Astrocyte (in vitro differentiated cells and primary cell): ENCODE results near the gene DEFB125. TPM values are rescaled to one million over a fixed set of nuclear protein-coding genes. Genes with fewer than 3 reads are reported as not detected.
"Not testable (repeated sequence)": the region's sequence is repeated elsewhere in the genome, so short reads cannot be mapped to it uniquely, and the experiment has no call there.

Experiments
- DNase-seq: peaks from one replicate; pipeline ENCODE4 v3.0.0-alpha.2; 2010; ENCODE audit warnings: low read depth
- FAIRE-seq: peaks from 2 replicates; lab custom pipeline; 2011; peaks lifted over from hg19 to GRCh38; lab: Jason Lieb, UNC
- H2AFZ ChIP-seq: 2 replicates; pipeline ENCODE4 v1.6.0; 2012; ENCODE audit warnings: low read depth, low read length, inconsistent platforms
- H3K27ac ChIP-seq: 2 replicates; pipeline ENCODE4 v1.5.1; 2011; ENCODE audit warnings: low read depth, low read length, inconsistent platforms
- H3K27me3 ChIP-seq: 2 replicates; pipeline ENCODE4 v1.6.0; 2011; ENCODE audit warnings: low read length, inconsistent platforms; ENCODE audit not compliant: insufficient read depth
- H3K36me3 ChIP-seq: 2 replicates; pipeline ENCODE4 v1.5.1; 2011; ENCODE audit warnings: low read length, inconsistent platforms; ENCODE audit not compliant: insufficient read depth
- H3K4me1 ChIP-seq: 2 replicates; pipeline ENCODE4 v1.5.1; 2011; ENCODE audit warnings: low read length, inconsistent platforms; ENCODE audit not compliant: insufficient read depth
- H3K4me2 ChIP-seq: 2 replicates; pipeline ENCODE4 v1.6.0; 2012; ENCODE audit warnings: low read length, inconsistent platforms
- H3K4me3 ChIP-seq: 2 replicates; pipeline ENCODE4 v1.5.1; 2011; ENCODE audit warnings: low read depth, mild to moderate bottlenecking, low read length, inconsistent platforms; ENCODE audit not compliant: insufficient read depth
- H3K79me2 ChIP-seq: 2 replicates; pipeline ENCODE4 v1.6.0; 2012; ENCODE audit warnings: mild to moderate bottlenecking, low read length, inconsistent platforms; ENCODE audit not compliant: insufficient read depth
- H3K9ac ChIP-seq: 2 replicates; pipeline ENCODE4 v1.6.0; 2012; ENCODE audit warnings: mild to moderate bottlenecking, low read length, inconsistent platforms
- H3K9me3 ChIP-seq: 2 replicates; pipeline ENCODE4 v1.5.1; 2012; ENCODE audit warnings: low read depth, mild to moderate bottlenecking, low read length, inconsistent platforms; ENCODE audit not compliant: insufficient read depth
- H4K20me1 ChIP-seq: 2 replicates; pipeline ENCODE4 v1.6.0; 2012; ENCODE audit warnings: low read length, inconsistent platforms; ENCODE audit not compliant: insufficient read depth
- H3K27ac Mint-ChIP-seq: one replicate; pipeline ENCODE4 v1.8.0; 2021; ENCODE audit warnings: mild to moderate bottlenecking, mixed read lengths; ENCODE audit not compliant: unreplicated experiment
- H3K27me3 Mint-ChIP-seq: one replicate; pipeline ENCODE4 v1.8.0; 2021; ENCODE audit warnings: low read depth, mixed read lengths; ENCODE audit not compliant: unreplicated experiment
- H3K36me3 Mint-ChIP-seq: one replicate; pipeline ENCODE4 v1.8.0; 2021; ENCODE audit warnings: low read depth, mixed read lengths; ENCODE audit not compliant: unreplicated experiment
- H3K4me1 Mint-ChIP-seq: one replicate; pipeline ENCODE4 v1.8.0; 2021; ENCODE audit warnings: low read depth, mixed read lengths; ENCODE audit not compliant: unreplicated experiment
- H3K4me3 Mint-ChIP-seq: one replicate; pipeline ENCODE4 v1.8.0; 2021; ENCODE audit warnings: mild to moderate bottlenecking, moderate library complexity, mixed read lengths; ENCODE audit not compliant: unreplicated experiment
- H3K9me3 Mint-ChIP-seq: one replicate; pipeline ENCODE4 v1.8.0; 2021; ENCODE audit warnings: mild to moderate bottlenecking, mixed read lengths; ENCODE audit not compliant: unreplicated experiment
- EZH2 ChIP-seq: IDR thresholded peaks from 2 replicates; pipeline ENCODE4 v1.6.1; 2012; ENCODE audit warnings: mild to moderate bottlenecking, low read length, inconsistent platforms; ENCODE audit not compliant: insufficient read depth
- total RNA-seq: library from RNA; stranded (reverse); gene quantifications from 2 replicates; pipeline ENCODE4 v1.2.1, GENCODE V29; 2021
- TF ChIP-seq, protein P1 (sequence below): IDR thresholded peaks from 2 replicates; pipeline ENCODE4 v1.5.1; 2011; ENCODE audit warnings: low read depth, mild to moderate bottlenecking, inconsistent platforms, low read length, moderate library complexity; ENCODE audit not compliant: insufficient read depth

The DEFB125 gene
- total RNA-seq, 1 donor from 2014 or later, result not detected

DNA sequence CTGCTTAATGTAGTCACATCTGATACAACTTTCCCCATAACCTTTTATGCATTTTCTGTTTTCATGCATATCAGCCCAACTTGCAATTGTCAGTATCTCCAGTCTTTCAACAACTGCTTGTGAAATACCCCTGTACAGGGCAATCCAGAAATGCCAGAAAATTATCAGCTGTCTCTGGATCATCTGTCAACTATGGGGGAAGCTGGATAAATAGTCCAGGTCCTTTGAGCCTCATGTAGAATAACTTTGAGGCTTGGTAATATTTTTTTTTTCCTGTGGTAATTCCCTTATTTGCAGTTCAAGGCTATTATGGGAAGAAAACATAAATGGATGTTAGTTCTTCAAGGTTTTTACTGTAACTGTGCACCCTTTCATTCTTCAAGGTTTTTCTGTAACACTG lies 6.2 kb downstream of the DEFB125 start:
- Mint-ChIP-seq H3K27ac (no peak overlapping the region), H3K27me3 (peaks cover 22% of the 10 kb centered on the region), H3K9me3 (peaks cover 10% of the 10 kb centered on the region), H3K4me3 (no peak overlapping the region), H3K4me1 (no peaks in the 10 kb centered on the region), H3K36me3 (no peaks in the 10 kb centered on the region)
- no peak overlapping the region for H3K9ac ChIP-seq
- no peak for TF ChIP-seq EZH2
- TF ChIP-seq, protein P1, sequence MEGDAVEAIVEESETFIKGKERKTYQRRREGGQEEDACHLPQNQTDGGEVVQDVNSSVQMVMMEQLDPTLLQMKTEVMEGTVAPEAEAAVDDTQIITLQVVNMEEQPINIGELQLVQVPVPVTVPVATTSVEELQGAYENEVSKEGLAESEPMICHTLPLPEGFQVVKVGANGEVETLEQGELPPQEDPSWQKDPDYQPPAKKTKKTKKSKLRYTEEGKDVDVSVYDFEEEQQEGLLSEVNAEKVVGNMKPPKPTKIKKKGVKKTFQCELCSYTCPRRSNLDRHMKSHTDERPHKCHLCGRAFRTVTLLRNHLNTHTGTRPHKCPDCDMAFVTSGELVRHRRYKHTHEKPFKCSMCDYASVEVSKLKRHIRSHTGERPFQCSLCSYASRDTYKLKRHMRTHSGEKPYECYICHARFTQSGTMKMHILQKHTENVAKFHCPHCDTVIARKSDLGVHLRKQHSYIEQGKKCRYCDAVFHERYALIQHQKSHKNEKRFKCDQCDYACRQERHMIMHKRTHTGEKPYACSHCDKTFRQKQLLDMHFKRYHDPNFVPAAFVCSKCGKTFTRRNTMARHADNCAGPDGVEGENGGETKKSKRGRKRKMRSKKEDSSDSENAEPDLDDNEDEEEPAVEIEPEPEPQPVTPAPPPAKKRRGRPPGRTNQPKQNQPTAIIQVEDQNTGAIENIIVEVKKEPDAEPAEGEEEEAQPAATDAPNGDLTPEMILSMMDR, result no peak
- H3K4me3 ChIP-seq, result no peak overlapping the region
- peaks cover 3% of the 10 kb centered on the region for H3K9me3 ChIP-seq
- no peak for DNase-seq
- H3K27ac ChIP-seq, result no peak overlapping the region
- H3K4me1 ChIP-seq, result no peaks in the 10 kb centered on the region
- FAIRE-seq, result no peak
- H3K27me3 ChIP-seq, result no peaks in the 10 kb centered on the region
- no peak overlapping the region for H2AFZ ChIP-seq
- no peak overlapping the region for H3K4me2 ChIP-seq
- H4K20me1 ChIP-seq, result no peaks in the 10 kb centered on the region
- no peaks in the 10 kb centered on the region for H3K36me3 ChIP-seq
- H3K79me2 ChIP-seq, result no peaks in the 10 kb centered on the region

DNA sequence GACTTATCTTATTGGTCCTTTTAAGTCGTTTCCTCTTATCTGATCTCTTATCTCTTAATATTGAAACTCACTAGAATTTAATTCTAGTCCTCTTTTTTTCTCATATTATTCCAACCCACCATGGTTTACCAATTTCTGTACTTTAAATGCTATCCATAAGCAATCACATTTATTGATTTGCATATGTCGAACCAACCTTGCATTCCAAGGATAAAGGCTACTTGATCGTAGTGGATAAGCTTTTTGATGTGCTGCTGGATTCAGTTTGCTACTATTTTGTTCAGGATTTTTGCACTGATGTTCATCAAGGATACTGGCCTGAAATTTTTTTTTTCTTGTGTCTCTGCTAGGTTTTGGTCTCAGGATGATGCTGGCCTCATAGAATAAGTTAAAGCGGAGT lies 7.7 kb downstream of the DEFB125 start:
- Histone ChIP-seq H3K9ac (no peak overlapping the region), H3K4me1 (no peaks in the 10 kb centered on the region), H3K4me3 (no peak overlapping the region), H3K79me2 (no peaks in the 10 kb centered on the region), H3K9me3 (peaks cover 3% of the 10 kb centered on the region), H3K27me3 (no peaks in the 10 kb centered on the region), H4K20me1 (no peaks in the 10 kb centered on the region), H3K36me3 (no peaks in the 10 kb centered on the region), H2AFZ (no peak overlapping the region), H3K4me2 (no peak overlapping the region), H3K27ac (no peak overlapping the region)
- no peak overlapping the region for H3K4me3 Mint-ChIP-seq
- H3K36me3 Mint-ChIP-seq, result no peaks in the 10 kb centered on the region
- DNase-seq (no peak), FAIRE-seq (no peak)
- no peaks in the 10 kb centered on the region for H3K4me1 Mint-ChIP-seq
- H3K27me3 Mint-ChIP-seq, result peaks cover 30% of the 10 kb centered on the region
- H3K9me3 Mint-ChIP-seq, result peaks cover 10% of the 10 kb centered on the region
- H3K27ac Mint-ChIP-seq, result no peak overlapping the region
- TF ChIP-seq, protein P1, result no peak
- TF ChIP-seq EZH2, result no peak

DNA sequence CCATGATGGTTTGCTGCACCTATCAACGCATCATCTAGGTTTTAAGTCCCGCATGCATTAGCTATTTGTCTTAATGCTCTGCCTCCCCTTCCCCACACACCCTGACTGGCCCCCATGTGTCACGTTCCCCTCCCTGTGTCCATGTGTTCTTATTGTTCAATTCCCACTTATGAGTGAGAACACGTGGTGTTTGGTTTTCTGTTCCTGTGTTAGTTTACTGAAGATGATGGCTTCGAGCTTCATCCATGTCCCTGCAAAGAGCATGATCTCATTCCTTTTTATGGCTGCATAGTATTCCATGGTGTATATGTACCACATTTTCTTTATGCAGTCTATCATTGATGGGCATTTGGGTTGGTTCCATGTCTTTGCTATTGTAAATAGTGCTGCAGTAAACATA lies 10.2 kb downstream of the DEFB125 start:
- not testable (repeated sequence) for FAIRE-seq, H3K36me3 ChIP-seq, H3K27me3 ChIP-seq, H3K4me1 Mint-ChIP-seq, H2AFZ ChIP-seq, H3K9ac ChIP-seq, H3K79me2 ChIP-seq, H3K9me3 ChIP-seq, H3K9me3 Mint-ChIP-seq, H3K4me1 ChIP-seq, H3K27ac ChIP-seq, H4K20me1 ChIP-seq, H3K27ac Mint-ChIP-seq, H3K4me3 Mint-ChIP-seq, DNase-seq, H3K4me3 ChIP-seq, H3K4me2 ChIP-seq, H3K36me3 Mint-ChIP-seq
- H3K27me3 Mint-ChIP-seq, result peaks cover 31% of the 10 kb centered on the region
